MM.1S (cell line): ENCODE results near the gene GAB2.

Source experiments
- DNase-seq: peaks from one replicate; pipeline ENCODE4 v3.0.0-alpha.2; 2015
- H2AFZ ChIP-seq: fragments of 300-600 bp; sonication (generic); 2 replicates; pipeline ENCODE4 v1.6.0; 2016; ENCODE audit warnings: antibody characterized with exemption, low read length
- H3F3A ChIP-seq: fragments of 300-600 bp; sonication (generic); 2 replicates; pipeline ENCODE4 v1.6.1; 2016; ENCODE audit warnings: mild to moderate bottlenecking, antibody characterized with exemption, low read length, moderate library complexity, mixed read lengths; ENCODE audit not compliant: insufficient read depth
- H3K27ac ChIP-seq: fragments of 300-600 bp; sonication (generic); 2 replicates; pipeline ENCODE4 v1.5.1; 2016; ENCODE audit warnings: mild to moderate bottlenecking, low read length
- H3K27me3 ChIP-seq: fragments of 300-600 bp; sonication (generic); replicated peaks from 2 replicates; pipeline ENCODE4 v1.6.0; 2016; ENCODE audit warnings: low read length; ENCODE audit not compliant: insufficient read depth
- H3K36me3 ChIP-seq: fragments of 300-600 bp; sonication (generic); replicated peaks from 2 replicates; pipeline ENCODE4 v1.6.1; 2016; ENCODE audit warnings: mild to moderate bottlenecking, low read length, mixed read lengths; ENCODE audit not compliant: insufficient read depth
- H3K4me1 ChIP-seq: fragments of 300-600 bp; sonication (generic); 2 replicates; pipeline ENCODE4 v1.6.1; 2016; ENCODE audit warnings: low read length, mixed read lengths
- H3K4me2 ChIP-seq: fragments of 300-600 bp; sonication (generic); 2 replicates; pipeline ENCODE4 v1.6.0; 2016; ENCODE audit warnings: low read depth, low read length
- H3K4me3 ChIP-seq: fragments of 300-600 bp; sonication (generic); 2 replicates; pipeline ENCODE4 v1.5.1; 2016; ENCODE audit warnings: low read length, mixed read lengths
- H3K79me2 ChIP-seq: fragments of 300-600 bp; sonication (generic); 2 replicates; pipeline ENCODE4 v1.6.1; 2016; ENCODE audit warnings: mixed run types, low read length, mixed read lengths
- H3K9ac ChIP-seq: fragments of 300-600 bp; sonication (generic); 2 replicates; pipeline ENCODE4 v1.6.1; 2016; ENCODE audit warnings: low read length, mixed read lengths
- H3K9me2 ChIP-seq: fragments of 300-600 bp; sonication (generic); replicated peaks from 2 replicates; pipeline ENCODE4 v1.6.1; 2016; ENCODE audit warnings: mild to moderate bottlenecking, low read length, mixed read lengths; ENCODE audit not compliant: insufficient read depth
- H3K9me3 ChIP-seq: fragments of 300-600 bp; sonication (generic); replicated peaks from 2 replicates; pipeline ENCODE4 v1.6.1; 2016; ENCODE audit warnings: mild to moderate bottlenecking, low read length, mixed read lengths; ENCODE audit not compliant: insufficient read depth
- H4K20me1 ChIP-seq: fragments of 300-600 bp; sonication (generic); 2 replicates; pipeline ENCODE4 v1.6.1; 2016; ENCODE audit warnings: mild to moderate bottlenecking, low read length, moderate library complexity, mixed read lengths; ENCODE audit not compliant: insufficient read depth
- EZH2 ChIP-seq: fragments of 300-600 bp; sonication (generic); optimal IDR thresholded peaks from 2 replicates; pipeline ENCODE3; 2017; ENCODE audit warnings: low read depth, mild to moderate bottlenecking, antibody characterized with exemption, low read length, mixed read lengths
- EZH2phosphoT487 ChIP-seq: fragments of 300-600 bp; sonication (generic); IDR thresholded peaks from 2 replicates; pipeline ENCODE4 v1.6.1; 2018; ENCODE audit warnings: antibody characterized with exemption, low read length
- TF ChIP-seq, protein P1 (sequence below): fragments of 300-600 bp; sonication (generic); IDR thresholded peaks from 2 replicates; pipeline ENCODE4 v1.5.1; 2016; ENCODE audit warnings: antibody characterized with exemption, low read length, mixed read lengths

GAB2 gene

DNA sequence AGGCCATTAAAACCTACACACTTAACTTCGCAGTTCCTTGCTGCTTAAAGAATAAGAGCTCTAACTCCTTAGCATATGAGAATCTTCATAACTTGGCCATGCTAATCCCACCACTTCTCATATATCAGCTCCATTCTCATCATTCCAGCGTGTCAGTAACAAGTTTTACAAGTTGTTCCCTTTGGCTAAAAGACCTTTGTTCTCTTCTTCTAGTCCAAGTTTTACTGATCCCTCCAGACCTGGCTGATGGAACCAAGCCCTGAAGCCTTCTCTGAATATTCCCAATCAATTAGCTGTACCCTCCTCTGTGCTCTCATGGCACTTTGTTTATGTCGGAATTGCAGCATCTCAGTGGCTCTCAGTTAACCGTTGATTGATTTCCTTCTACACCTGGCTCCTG is 35.8 kb downstream of the GAB2 start:
- Histone ChIP-seq H3K4me3 (no peak overlapping the region), H3K27me3 (no peaks in the 10 kb centered on the region), H3K9ac (no peak overlapping the region), H2AFZ (no peak overlapping the region), H3K9me3 (no peaks in the 10 kb centered on the region), H3K79me2 (no peaks in the 10 kb centered on the region), H3K27ac (no peak overlapping the region), H3K4me1 (0 out of 2 replicates have a peak, but pooled peaks cover 7% of the 10 kb centered on the region), H3K36me3 (no peaks in the 10 kb centered on the region), H3K4me2 (no peak overlapping the region), H3K9me2 (no peaks in the 10 kb centered on the region), H3F3A (no peaks in the 10 kb centered on the region), H4K20me1 (no peaks in the 10 kb centered on the region)
- TF ChIP-seq EZH2: no peak
- TF ChIP-seq EZH2phosphoT487: no peak
- TF ChIP-seq, protein P1, sequence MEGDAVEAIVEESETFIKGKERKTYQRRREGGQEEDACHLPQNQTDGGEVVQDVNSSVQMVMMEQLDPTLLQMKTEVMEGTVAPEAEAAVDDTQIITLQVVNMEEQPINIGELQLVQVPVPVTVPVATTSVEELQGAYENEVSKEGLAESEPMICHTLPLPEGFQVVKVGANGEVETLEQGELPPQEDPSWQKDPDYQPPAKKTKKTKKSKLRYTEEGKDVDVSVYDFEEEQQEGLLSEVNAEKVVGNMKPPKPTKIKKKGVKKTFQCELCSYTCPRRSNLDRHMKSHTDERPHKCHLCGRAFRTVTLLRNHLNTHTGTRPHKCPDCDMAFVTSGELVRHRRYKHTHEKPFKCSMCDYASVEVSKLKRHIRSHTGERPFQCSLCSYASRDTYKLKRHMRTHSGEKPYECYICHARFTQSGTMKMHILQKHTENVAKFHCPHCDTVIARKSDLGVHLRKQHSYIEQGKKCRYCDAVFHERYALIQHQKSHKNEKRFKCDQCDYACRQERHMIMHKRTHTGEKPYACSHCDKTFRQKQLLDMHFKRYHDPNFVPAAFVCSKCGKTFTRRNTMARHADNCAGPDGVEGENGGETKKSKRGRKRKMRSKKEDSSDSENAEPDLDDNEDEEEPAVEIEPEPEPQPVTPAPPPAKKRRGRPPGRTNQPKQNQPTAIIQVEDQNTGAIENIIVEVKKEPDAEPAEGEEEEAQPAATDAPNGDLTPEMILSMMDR: no peak
- DNase-seq: no peak

DNA sequence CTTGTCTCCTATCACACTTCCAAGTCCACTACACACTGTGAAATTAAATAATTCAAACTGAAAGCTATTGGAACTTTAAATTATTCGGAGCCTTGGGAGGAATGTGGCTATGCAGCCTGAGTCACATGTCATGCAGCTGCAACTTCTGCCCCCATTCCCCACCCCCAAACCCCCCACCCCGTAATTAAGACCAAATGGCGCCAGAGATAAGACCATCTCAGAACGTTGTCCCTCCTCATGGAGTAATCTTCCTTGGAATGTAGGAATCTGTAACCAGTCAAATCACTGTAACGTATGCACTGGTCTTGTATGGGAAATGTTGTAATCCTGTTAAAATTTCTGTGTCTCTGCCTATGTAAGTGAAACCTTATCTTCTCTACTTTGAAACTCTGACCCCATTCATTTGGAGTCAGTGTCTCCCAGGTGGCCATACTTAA is 37.0 kb downstream of the GAB2 start:
- Histone ChIP-seq H3K4me3 (no peak overlapping the region), H3K4me1 (0 out of 2 replicates have a peak, but pooled peaks cover 7% of the 10 kb centered on the region), H3K36me3 (no peaks in the 10 kb centered on the region), H2AFZ (no peak overlapping the region), H4K20me1 (no peaks in the 10 kb centered on the region), H3K79me2 (no peaks in the 10 kb centered on the region), H3K27me3 (no peaks in the 10 kb centered on the region), H3F3A (no peaks in the 10 kb centered on the region), H3K27ac (no peak overlapping the region), H3K4me2 (no peak overlapping the region), H3K9me3 (no peaks in the 10 kb centered on the region), H3K9me2 (no peaks in the 10 kb centered on the region), H3K9ac (no peak overlapping the region)
- TF ChIP-seq EZH2: no peak
- TF ChIP-seq, protein P1: no peak
- no peak for TF ChIP-seq EZH2phosphoT487
- DNase-seq: no peak

DNA sequence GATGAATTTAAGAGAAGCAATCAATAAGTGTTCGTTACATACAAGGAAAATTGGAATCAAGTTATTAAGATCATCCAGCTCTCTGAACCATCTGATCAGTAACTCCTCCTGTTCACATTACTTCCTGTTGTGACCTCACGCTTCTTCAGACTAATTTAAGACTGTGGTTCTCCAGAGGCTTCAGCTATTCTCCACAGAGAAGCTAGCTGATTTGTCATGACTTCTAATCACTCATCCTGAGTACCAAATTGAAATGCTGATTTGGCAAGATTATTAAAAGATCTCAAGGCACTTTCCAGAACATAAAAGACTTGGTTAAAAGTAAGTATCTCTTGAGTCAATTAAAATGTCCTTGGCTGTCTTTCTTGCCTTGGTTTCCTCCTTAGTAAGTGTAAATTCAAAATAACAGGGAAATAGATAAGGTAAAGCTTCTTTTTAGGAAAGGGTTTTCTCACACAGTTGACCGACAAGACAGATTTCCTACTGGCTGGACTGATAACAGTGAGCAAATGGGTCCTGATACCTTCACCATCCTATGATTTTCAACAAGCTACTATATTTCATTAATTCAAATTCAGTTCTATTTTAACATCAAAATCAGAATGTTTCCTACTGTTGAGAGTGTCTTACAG is 38.5 kb downstream of the GAB2 start:
- no peaks in the 10 kb centered on the region for H3F3A ChIP-seq
- DNase-seq: no peak
- H3K4me1 ChIP-seq: 0 out of 2 replicates have a peak, but pooled peaks cover 7% of the 10 kb centered on the region
- H3K79me2 ChIP-seq: no peaks in the 10 kb centered on the region
- no peak overlapping the region for H3K4me3 ChIP-seq
- H3K27ac ChIP-seq: no peak overlapping the region
- no peak overlapping the region for H3K4me2 ChIP-seq
- no peaks in the 10 kb centered on the region for H4K20me1 ChIP-seq
- H2AFZ ChIP-seq: no peak overlapping the region
- no peaks in the 10 kb centered on the region for H3K27me3 ChIP-seq
- TF ChIP-seq EZH2phosphoT487 (no peak), EZH2 (no peak)
- TF ChIP-seq, protein P1: no peak
- H3K36me3 ChIP-seq: no peaks in the 10 kb centered on the region
- H3K9me2 ChIP-seq: no peaks in the 10 kb centered on the region
- no peak overlapping the region for H3K9ac ChIP-seq
- no peaks in the 10 kb centered on the region for H3K9me3 ChIP-seq
